HuH-7 (cell line): ENCODE data around the gene LIN37.

Source experiments
- DNase-seq: peaks from one replicate; pipeline ENCODE4 v3.0.0; 2011; ENCODE audit warnings: low spot score

Gene LIN37

DNA sequence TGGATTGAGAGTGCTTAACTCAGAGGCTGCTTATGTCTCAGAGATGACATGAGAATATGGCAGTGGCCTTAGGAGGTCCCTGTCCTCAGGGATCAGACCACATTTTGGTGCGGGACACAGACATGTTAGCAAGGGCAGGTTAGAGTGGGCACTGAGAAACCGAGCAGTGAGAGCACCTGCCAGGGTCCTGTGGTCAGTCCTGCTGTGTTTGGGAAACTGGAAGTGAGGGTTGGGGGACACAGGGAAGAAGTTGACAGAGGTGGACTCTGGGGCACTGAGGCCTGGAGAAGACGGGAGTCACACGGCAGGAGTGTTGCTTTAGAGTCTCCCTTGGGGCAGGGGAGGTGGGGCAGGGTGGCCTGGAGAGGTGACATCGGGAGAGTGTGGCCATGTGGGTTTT lies 13.5 kb upstream of the LIN37 start:
- DNase-seq = no peak

DNA sequence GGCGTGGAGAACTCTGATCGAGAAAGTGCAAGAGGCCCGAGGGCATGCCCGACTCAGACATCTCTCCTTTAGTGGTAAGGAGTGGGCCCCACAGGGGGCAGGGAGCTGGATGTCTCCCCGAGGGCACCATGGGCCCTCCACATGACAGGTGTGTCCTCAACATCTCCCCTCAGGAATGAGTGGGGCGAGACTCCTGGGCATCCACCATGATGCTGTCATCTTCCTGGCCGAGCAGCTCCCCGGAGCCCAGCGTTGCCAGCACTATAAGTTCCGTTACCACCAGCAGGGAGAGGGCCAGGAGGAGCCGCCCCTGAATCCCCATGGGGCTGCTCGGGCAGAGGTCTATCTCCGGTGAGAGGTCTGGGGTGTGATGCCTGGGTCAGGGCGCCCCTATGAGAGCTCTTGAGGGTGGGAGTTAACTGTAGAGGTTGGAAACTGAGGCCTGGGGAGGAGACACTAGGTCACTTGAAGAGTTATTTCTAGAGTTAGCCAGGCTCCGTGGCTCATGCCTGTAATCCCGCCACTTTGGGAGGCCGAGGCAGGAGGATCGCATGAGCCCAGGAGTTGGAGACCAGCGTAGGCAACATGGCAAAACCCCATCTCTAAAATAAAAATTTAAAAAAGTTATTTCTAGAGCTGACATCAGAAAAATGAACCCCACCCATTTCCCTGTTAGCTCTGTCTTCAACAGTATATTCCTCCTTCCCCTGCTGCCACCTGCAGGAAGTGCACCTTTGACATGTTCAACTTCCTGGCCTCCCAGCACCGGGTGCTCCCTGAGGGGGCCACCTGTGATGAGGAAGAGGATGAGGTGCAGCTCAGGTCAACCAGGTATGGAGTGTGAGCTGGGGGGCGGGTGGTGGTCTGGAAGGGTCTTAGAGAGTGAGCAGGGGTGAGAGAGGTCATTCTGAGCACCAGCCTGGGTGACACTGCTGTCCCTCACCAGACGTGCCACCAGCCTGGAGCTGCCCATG lies 11.2 kb upstream of the LIN37 start:
- DNase-seq = peak; percentile 67

DNA sequence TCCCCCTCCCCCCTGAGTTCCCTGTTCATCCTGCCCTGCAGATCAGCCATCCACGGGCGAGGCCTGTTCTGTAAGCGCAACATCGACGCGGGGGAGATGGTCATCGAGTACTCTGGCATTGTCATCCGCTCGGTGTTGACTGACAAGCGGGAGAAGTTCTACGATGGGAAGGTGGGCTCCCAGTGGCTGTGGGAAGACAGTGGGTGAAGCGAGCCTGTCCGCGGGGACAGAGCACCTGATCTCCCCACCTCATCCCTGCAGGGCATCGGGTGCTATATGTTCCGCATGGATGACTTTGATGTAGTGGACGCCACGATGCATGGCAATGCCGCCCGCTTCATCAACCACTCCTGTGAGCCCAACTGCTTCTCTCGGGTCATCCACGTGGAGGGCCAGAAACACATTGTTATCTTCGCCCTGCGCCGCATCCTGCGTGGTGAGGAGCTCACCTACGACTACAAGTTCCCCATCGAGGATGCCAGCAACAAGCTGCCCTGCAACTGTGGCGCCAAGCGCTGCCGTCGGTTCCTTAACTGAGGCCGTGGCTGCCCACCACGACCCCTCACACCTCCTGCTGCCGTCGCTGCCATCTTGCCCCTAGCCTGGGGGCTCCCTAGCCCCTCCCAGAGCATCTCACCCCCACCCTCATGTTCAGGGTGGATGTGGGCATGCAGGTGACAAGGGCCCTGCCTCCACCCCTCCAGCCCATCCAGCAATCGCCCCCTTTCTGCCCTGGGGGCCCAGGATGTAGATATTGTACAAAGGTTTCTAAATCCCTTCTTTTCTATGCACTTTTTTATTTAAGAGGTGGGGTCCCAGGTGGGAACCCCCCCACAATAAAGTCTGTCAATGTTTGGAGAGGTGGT lies 10.1 kb upstream of the LIN37 start:
- no peak for DNase-seq

DNA sequence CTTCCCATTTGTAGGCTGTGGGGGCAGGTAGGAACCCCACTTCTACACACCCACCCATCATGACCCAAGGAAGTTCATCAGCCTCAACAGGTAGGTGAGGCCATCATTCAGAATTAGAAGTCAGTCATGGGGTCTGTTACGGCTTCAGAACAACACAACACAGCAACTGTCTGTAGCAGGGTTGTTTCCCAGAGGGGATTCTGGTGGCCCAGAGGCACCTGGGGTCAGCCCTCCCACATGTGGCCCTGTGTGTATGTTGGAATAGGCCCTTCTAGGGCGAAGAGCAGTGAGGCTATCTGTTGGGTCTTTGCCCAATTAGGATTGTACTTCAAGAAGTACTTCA lies 9.5 kb upstream of the LIN37 start:
- DNase-seq = no peak

DNA sequence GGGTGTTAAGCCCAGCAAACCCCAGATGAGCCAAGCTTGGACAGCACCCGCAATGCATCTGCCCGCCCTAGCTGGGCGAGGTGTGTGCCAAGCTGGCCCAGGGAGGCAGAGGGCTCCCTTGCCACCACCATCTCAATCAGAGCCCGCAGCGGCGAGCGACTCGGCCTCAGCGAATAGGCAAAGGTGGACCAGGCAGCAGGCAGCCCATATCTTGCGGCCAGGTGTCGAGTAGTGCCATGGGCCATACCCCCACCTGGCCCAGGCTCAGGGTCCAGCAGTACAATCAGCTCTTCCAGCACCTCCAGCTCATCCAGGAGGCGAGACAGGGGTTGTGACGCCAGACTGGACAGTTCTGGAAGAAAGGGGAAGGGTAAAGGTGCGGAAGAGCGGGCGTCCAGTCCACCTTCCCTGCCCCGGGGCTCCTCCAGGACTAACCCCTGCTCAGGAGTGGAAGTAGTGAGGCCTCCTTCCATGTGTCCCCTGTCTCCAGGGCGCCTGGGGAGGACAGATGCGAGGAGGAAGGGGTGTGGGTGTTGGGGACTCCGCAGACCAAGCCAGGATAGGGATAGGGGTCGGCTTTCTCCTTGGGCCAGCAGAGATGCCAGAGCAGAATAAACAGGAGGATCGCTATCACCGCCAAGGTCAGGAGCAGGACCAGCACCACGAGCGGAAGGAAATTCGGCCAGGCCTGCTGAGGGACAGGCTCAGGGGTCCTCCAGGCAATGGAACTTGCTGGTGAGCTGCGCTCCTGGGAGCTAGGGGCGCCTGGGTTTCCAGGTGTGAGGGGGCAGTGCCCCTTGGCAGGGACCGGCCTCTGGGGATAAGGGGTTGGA lies 8.9 kb upstream of the LIN37 start:
- DNase-seq = no peak

DNA sequence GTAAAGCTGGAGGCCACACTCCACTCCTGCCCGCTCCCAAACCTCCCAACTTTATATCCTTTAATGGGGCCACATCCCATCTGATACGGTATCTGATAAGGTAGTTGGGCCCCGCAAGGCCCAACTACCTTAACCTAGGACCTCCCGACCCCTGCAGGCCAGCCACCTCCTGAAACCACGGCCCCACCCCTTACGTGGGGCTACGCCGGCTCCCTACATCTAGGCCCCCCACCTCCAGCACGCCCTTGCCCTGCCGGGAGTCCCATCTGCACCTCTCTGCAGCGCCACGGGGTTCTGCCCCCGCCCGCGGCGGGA lies 8.3 kb upstream of the LIN37 start:
- DNase-seq = no peak

DNA sequence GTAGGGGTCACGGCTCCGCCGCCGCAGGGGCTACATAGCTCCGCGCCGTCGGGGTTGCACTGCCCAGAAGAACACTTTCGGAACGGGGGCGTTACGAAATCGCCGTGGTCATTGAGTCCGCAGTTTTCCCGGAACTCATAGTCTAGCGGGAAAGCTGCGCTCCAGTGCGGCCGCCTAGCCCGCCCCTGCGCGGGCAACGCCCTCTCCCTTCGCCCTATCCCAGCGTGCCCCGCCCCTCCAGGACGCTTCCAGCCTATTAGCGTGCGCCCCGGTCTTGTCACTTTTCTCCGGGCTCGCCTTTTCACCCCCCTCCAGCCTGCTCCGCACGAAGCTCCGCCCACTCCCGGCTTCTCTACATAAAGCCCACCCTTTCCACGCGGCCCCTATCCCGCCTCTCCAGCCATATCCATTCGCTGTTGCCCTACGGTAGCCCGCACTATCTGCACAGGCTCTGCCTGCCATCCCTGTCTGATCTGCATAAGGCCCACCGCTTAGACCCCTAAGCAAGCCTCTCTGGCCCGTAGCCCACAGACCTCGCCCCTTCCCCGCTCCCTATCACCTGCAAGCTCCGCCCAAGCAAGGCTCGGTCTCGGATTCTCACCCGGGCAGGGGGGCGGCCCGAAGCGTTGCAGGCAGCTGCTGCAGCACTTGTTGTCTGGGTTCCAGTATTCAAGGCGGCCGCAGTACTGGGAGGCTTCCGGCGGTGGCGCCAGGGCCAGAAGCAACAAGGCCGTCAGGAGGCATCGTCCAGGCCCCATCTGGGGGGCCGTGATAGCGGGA lies 7.8 kb upstream of the LIN37 start:
- DNase-seq = peak; percentile 100

DNA sequence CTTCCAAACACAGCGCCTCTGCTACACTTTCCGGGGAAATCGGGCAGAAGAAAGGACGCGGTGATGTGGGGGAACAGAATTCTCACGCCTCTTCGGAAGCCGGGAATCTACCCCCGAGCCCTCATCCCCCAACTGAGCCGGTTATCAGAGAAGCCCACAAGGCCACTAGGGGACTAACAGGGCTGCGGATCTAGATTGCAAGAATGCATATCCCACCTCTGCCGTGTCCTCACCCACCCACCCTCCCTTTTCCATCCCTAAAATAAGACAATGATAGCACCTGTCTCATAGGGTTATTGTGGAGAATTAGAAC lies 7.2 kb upstream of the LIN37 start:
- DNase-seq = no peak

DNA sequence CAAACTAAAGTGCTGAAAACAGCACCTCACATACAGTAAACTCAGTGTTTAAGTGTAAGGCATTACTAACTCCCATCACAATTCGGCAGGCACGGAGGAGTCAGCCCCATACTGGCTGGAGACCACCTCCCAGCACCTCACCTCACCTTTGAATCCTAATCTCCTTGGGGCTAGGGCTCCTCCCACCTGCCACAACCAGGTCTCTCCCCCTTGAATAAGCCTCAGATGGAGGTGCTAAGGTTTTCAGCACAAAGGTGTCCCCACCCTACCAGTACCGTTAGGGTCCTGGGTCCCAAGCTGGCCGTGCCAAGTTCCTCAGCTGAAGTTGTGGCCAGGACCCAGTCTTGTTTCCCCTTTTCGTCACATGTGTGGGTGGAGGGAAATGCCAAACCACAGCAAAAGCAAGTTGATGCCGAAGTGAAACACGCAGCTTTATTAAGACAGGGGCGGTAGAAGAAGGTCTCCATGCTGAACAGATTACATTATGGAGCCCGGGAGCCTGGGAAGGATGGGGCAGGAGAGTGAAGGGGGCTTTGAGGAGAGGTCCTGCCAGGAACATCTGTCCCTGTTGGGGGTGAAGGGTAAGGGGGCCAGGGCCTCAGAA lies 6.2 kb upstream of the LIN37 start, which contains the start of gene IGFLR1:
TSS of gene IGFLR1 (minus strand) at position 332 of the 604 bp plus-strand sequence. CDS start 1,272 bp downstream, outside the sequence.
- DNase-seq = no peak

DNA sequence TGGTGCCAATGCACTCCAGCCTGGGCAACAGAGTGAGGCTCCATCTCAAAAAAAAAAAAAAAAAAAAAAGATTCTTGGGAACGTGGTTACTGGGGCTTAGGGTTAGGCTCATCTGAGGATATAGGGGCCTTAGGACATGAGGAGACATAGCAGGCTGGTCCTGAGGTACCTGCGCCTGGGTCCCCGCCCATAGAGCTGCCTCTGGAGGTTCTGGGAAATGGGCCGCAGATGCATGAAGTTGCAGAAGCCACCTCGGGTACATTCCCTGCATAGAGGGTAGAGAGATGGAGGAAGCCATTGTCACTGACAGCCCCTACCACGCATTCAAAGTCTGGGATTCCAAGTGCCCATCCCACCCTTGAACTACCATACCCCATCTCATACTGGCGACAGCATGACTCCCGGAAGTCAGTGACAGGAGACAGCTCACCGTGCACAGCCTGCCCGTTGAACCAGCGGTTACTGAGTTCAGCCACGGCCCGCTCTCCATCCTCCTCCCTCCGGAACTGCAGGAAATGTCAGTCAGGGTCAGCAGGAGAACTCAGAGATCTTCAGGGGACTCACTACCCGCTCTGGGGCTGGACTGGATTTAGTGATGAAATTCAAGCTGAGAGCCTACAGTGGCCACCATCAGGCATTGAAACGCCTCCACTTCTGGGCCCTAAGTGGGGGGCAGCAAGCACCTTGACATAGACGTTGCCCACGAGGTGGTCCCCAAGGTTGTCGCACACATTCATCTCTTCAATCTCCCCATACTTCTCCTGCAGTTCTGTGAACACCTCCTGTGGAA lies 4.5 kb upstream of the LIN37 start:
- no peak for DNase-seq

DNA sequence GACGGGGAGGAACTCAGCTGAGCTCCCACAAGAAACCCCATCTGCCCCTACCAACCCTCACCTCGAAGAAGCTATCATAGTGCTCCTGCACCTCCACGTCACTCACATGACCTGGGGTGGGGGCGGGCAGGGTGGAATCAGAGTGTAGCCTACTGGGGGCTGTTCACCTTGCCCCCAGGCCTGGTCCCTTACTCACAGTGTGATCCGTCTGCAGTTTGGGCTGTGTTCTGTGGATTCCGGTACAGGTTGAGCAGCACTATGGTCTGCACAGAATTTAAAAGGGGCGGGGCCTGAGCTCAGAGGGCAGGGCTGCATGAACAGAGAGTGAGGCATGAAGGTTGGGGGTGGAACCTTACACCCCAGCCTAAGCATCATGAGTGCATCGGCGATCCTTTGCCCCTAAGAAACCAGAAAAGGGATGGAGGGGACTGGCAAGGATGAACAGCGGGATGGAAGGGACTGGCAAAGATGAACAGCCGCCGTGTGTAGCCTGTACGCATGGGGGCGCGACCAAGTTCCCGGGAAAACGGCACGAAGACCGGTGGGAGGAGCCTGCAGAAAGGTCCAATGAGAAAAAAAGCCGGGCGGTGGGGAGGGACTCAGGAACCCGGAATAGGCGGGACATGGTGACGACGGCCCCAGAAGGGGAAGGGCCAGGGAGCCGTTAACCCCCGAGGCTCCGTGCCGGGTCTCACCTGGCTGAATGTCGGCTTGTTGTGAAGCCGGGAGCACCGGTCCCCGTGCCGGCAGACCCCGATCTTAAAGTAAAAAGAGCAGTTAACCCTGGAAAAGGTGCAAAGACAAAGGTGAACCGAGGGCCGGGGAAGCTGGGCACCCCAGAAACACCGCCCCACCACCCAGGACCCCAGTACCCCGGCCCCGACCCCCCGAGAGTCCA lies 3.7 kb upstream of the LIN37 start:
- DNase-seq = peak; percentile 87

DNA sequence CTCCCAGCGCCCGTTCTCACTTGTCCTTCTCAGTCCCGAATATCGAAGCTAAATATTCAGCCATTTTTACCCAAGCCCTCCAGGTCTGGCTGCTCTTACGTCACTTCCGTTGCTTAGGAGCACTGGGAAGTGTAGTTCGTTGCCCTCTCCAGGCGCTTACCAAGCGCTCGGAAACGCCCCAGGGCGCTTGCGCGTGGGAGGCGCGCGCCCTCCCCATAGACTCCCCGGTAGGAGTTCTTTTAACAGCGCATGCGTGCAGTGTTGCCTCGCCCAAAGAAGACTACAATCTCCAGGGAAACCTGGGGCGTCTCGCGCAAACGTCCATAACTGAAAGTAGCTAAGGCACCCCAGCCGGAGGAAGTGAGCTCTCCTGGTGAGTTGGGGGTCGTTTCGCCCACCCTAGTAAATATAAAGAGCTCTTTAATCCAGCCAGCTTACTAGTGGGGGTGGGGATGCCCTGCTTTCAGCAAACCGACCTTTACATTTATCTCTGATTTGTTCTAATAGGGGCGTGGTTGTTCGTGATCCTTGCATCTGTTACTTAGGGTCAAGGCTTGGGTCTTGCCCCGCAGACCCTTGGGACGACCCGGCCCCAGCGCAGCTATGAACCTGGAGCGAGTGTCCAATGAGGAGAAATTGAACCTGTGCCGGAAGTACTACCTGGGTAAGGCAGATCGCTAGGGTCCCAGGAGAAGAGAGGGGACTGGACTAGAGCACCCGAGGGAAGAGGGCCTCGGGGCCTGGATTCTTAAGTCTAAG lies 2.9 kb upstream of the LIN37 start, which contains the start of the genes PSENEN and U2AF1L4:
TSS of gene PSENEN (plus strand) at position 324 of the 759 bp plus-strand sequence. CDS start at position 604, 280 bp downstream.
TSS of gene U2AF1L4 (minus strand) at position 91 of the 759 bp plus-strand sequence. CDS start at position 64, 27 bp downstream.
- DNase-seq = peak; percentile 93

DNA sequence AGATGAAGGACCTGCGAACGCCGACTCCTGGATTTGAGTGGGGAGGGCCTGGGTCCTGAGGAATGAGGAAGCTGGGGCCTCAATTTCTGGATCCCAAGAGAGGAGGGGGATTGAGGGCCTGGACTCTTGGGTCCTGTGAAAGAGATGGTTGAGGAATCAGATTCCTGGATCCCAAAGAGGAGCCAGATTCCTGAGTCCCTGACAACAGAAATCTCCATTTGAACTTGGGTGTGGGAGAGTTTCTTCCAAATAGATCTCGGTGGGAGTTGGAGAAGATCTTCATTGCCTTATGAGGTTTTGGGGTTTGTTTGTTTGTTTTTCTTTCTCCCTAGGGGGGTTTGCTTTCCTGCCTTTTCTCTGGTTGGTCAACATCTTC lies 2.3 kb upstream of the LIN37 start:
- DNase-seq = no peak

DNA sequence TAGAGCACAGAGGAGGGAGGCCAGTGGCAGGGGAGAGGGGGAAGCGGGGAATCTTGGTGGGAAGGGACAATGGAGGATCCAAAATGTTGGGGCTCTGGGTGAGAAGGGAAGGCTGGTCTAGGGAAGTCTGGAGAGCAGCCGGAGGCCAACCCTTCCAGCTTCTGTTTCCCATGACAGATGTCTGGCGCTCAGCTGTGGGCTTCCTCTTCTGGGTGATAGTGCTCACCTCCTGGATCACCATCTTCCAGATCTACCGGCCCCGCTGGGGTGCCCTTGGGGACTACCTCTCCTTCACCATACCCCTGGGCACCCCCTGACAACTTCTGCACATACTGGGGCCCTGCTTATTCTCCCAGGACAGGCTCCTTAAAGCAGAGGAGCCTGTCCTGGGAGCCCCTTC lies 1.8 kb upstream of the LIN37 start:
- DNase-seq = no peak

DNA sequence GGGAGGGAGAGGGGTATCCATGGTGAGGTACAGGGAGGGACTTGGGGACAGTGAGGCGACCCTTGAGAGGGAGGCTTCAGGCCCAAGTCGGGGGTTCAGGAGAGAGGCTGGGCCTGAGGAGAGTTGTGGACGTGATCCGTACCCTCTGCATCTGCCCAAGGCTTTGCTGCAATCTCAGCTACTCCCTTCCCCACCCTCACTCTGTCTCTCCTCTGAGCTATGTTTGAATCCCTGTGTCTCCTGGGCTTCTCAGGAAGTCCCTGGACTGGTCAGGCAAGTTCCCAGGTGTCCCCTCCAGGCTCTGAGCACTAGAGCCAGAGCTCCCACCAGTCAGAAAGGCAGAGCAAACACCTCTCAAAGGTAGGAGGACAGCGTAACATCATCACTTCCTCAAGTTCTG lies 1.8 kb downstream of the LIN37 start:
- no peak for DNase-seq

DNA sequence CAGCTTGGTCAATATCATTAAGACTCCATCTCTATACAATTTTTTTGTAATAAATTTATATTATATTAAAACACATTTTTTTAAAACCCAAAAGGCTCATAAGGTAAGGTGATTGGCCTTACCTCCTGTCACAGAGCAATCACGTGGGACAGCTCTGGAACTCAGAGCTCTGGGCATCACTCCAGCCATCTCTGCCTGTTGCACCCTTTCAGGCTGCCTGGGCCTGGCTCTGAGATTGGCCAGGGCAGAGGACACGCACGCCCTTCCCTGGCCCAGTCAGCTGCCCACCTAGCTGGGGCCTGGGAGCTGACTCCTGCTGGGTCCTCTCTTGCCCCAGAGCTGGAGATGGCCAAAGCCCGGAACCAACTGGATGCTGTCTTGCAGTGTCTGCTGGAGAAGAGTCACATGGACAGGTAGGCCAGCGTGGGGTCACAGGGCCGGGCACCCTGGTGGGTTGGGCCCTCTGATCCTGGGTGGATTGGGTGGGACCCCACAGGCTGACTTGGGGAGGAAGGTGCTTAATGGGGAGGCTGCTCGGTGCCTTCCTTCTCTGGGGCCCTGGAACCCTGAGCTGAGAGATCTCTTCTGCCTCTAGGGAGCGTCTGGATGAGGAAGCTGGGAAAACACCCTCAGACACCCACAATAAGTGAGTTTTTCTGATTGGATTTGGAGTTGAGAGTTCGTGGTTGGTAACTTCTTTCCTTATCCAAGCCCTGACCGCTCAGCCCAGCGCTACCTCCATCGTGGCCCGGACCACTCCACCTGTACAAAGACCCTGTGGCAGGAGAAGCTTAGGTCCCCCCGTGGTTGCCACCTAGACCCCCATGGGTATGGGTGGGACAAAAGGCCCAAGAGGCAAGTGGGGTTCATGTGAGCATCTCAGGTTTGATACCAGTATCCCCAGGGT lies 3.7 kb downstream of the LIN37 start:
- no peak for DNase-seq

DNA sequence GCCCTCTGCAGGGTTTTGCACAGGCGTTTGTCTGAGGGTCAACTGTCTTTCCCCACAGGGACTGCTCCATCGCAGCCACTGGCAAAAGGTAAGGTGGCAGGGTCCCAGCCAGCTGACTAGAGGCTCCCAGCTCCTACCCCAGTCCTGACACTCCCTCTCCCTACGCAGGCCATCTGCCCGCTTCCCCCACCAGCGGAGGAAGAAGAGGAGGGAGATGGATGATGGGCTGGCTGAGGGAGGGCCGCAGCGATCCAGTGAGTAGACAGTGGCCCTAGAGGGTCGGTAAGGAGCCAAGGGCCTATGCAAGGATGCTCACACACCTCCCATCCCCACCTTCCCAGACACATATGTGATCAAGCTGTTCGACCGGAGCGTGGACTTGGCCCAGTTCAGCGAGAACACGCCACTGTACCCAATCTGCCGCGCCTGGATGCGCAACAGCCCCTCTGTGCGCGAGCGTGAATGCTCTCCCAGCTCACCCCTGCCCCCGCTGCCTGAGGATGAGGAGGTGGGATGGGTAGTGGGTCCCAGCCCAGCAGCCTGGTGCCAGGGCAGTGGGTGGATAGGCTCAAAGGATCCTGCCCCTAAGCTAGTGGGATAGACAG lies 4.5 kb downstream of the LIN37 start:
- no peak for DNase-seq
